ENCODE measurements around the gene MTM1. TPM values are rescaled to one million over a fixed set of nuclear protein-coding genes. Genes with fewer than 3 reads are reported as not detected.

MTM1 gene
- total and polyA plus RNA-seq, 2 donors from 2014 or later, result 6.6 to 20.5 TPM

- FAIRE-seq, result no peak
- intact Hi-C loops (cut with DNase I), result no loop called here
- H3K4me1 ChIP-seq (ENCODE audit: control insufficient read depth in 2 of 3, insufficient read depth in 2 of 3, low read depth in 1 of 3, low read length in 3 of 3), result peaks cover 0 to 2% (median 0%) of the 10 kb centered on the region in 3 donors
- H3K36me3 ChIP-seq (ENCODE audit: control insufficient read depth in 2 of 3, insufficient read depth in 3 of 3, low read length in 3 of 3), result no peaks in the 10 kb centered on the region
- no peak overlapping the region for H3K27ac ChIP-seq (ENCODE audit: low read depth in 2 of 2, low read length in 2 of 2)
- no peak for DNase-seq
- H3K9me3 ChIP-seq (ENCODE audit: control insufficient read depth in 2 of 3, insufficient read depth in 1 of 3, low read length in 3 of 3), result no peaks in the 10 kb centered on the region
- no peak overlapping the region for H3K4me3 ChIP-seq (ENCODE audit: low read length in 3 of 3)
- H3K27me3 ChIP-seq (ENCODE audit: control insufficient read depth, insufficient read depth, low read length), result no peaks in the 10 kb centered on the region
- H3K9ac ChIP-seq (ENCODE audit: low read length in 3 of 3), result no peak overlapping the region
- no peak for TF ChIP-seq CTCF (IDR thresholded peaks at IDR 0.05; ENCODE audit: borderline replicate concordance, extremely low read depth, insufficient read depth)
Observed at GRCh38 chrX:150696866-150697265, 128.4 kb downstream of the MTM1 start.

GRCh38 chrX:150697641-150698040, 129.2 kb downstream of the MTM1 start:
- no peak overlapping the region for H3K4me3 ChIP-seq (ENCODE audit: low read length in 3 of 3)
- FAIRE-seq, result no peak
- no peak for DNase-seq
- no peak for TF ChIP-seq CTCF (IDR thresholded peaks at IDR 0.05; ENCODE audit: borderline replicate concordance, extremely low read depth, insufficient read depth)
- H3K27me3 ChIP-seq (ENCODE audit: control insufficient read depth, insufficient read depth, low read length), result no peaks in the 10 kb centered on the region
- no peak overlapping the region for H3K27ac ChIP-seq (ENCODE audit: low read depth in 2 of 2, low read length in 2 of 2)
- no peak overlapping the region for H3K9ac ChIP-seq (ENCODE audit: low read length in 3 of 3)
- H3K9me3 ChIP-seq (ENCODE audit: control insufficient read depth in 2 of 3, insufficient read depth in 1 of 3, low read length in 3 of 3), result no peaks in the 10 kb centered on the region
- H3K4me1 ChIP-seq (ENCODE audit: control insufficient read depth in 2 of 3, insufficient read depth in 2 of 3, low read depth in 1 of 3, low read length in 3 of 3), result no peaks in the 10 kb centered on the region
- intact Hi-C loops (cut with DNase I), result no loop called here
- H3K36me3 ChIP-seq (ENCODE audit: control insufficient read depth in 2 of 3, insufficient read depth in 3 of 3, low read length in 3 of 3), result no peaks in the 10 kb centered on the region

GRCh38 chrX:150698981-150699380, 130.6 kb downstream of the MTM1 start:
- Histone ChIP-seq H3K27me3 (ENCODE audit: control insufficient read depth, insufficient read depth, low read length) (no peaks in the 10 kb centered on the region), H3K36me3 (ENCODE audit: control insufficient read depth in 2 of 3, insufficient read depth in 3 of 3, low read length in 3 of 3) (no peaks in the 10 kb centered on the region), H3K27ac (ENCODE audit: low read depth in 2 of 2, low read length in 2 of 2) (no peak overlapping the region), H3K9me3 (ENCODE audit: control insufficient read depth in 2 of 3, insufficient read depth in 1 of 3, low read length in 3 of 3) (no peaks in the 10 kb centered on the region), H3K9ac (ENCODE audit: low read length in 3 of 3) (no peak overlapping the region), H3K4me3 (ENCODE audit: low read length in 3 of 3) (no peak overlapping the region), H3K4me1 (ENCODE audit: control insufficient read depth in 2 of 3, insufficient read depth in 2 of 3, low read depth in 1 of 3, low read length in 3 of 3) (no peaks in the 10 kb centered on the region)
- TF ChIP-seq CTCF (IDR thresholded peaks at IDR 0.05; ENCODE audit: borderline replicate concordance, extremely low read depth, insufficient read depth), result no peak
- DNase-seq (no peak), FAIRE-seq (no peak)
- intact Hi-C loops (cut with DNase I), result no loop called here

- intact Hi-C loops (cut with DNase I), result no loop called here
- DNase-seq (no peak), FAIRE-seq (no peak)
- no peak for TF ChIP-seq CTCF (IDR thresholded peaks at IDR 0.05; ENCODE audit: borderline replicate concordance, extremely low read depth, insufficient read depth)
- Histone ChIP-seq H3K36me3 (ENCODE audit: control insufficient read depth in 2 of 3, insufficient read depth in 3 of 3, low read length in 3 of 3) (no peaks in the 10 kb centered on the region), H3K4me1 (ENCODE audit: control insufficient read depth in 2 of 3, insufficient read depth in 2 of 3, low read depth in 1 of 3, low read length in 3 of 3) (no peaks in the 10 kb centered on the region), H3K9me3 (ENCODE audit: control insufficient read depth in 2 of 3, insufficient read depth in 1 of 3, low read length in 3 of 3) (no peaks in the 10 kb centered on the region), H3K4me3 (ENCODE audit: low read length in 3 of 3) (no peak overlapping the region), H3K27ac (ENCODE audit: low read depth in 2 of 2, low read length in 2 of 2) (no peak overlapping the region), H3K9ac (ENCODE audit: low read length in 3 of 3) (no peak overlapping the region), H3K27me3 (ENCODE audit: control insufficient read depth, insufficient read depth, low read length) (no peaks in the 10 kb centered on the region)
Observed at GRCh38 chrX:150700107-150700506, 131.7 kb downstream of the MTM1 start.

Data from kidney (tissue), 14 donors.